GM06990 (cell line): ENCODE data around the gene HLTF.
A peak's percentile ranks its signal among the peaks of the same experiment; 100 is the strongest.
"Not testable (repeated sequence)": the region's sequence is repeated elsewhere in the genome, so short reads cannot be mapped to it uniquely, and the experiment has no call there.

ENCODE experiments used
- DNase-seq: peaks from one replicate; pipeline ENCODE4 v3.0.0-alpha.2; 2011; ENCODE audit not compliant: insufficient read length; ENCODE audit errors: extremely low read depth
- H3K27me3 ChIP-seq: replicated peaks from 2 replicates; pipeline ENCODE4 v1.6.0; 2011; ENCODE audit warnings: low read length; ENCODE audit not compliant: control insufficient read depth, insufficient read depth
- H3K36me3 ChIP-seq: 2 replicates; pipeline ENCODE4 v1.5.1; 2011; ENCODE audit warnings: low read length; ENCODE audit not compliant: control insufficient read depth, insufficient read depth
- H3K4me3 ChIP-seq: replicated peaks from 2 replicates; pipeline ENCODE4 v1.5.1; 2011; ENCODE audit warnings: low read depth, mild to moderate bottlenecking, control low read depth, low read length
- CTCF ChIP-seq: IDR thresholded peaks from 2 replicates; pipeline ENCODE4 v1.5.1; 2011; ENCODE audit warnings: low read length, control low read depth, mild to moderate bottlenecking, inconsistent platforms; ENCODE audit not compliant: insufficient read depth, poor library complexity, severe bottlenecking

Gene HLTF

DNA sequence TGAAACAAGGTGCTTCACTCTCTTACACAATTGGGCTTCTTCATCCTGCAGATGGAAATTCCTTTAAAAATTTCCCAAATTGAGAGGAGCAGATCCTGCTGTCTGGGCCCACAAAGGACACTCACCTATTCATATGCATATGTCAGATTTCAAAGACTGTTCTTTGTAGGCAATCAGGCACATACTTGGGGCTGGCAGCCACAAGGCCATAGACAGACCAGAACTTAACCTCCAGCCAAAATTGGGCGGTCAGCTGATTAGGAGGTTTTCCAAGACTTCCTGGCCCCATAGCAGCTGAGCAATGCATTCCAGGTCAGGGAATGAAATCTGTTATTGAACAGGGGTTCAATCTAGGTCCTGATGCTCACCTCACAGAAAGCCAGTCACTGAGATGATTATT, 28.1 kb upstream of the HLTF start:
- DNase-seq = no peak
- no peaks in the 10 kb centered on the region for H3K27me3 ChIP-seq
- no peaks in the 10 kb centered on the region for H3K36me3 ChIP-seq
- H3K4me3 ChIP-seq = no peak overlapping the region
- no peak for TF ChIP-seq CTCF

GRCh38 chr3:149104484-149104883, 18.2 kb upstream of the HLTF start:
- Histone ChIP-seq H3K4me3 (no peak overlapping the region), H3K27me3 (no peaks in the 10 kb centered on the region), H3K36me3 (no peaks in the 10 kb centered on the region)
- DNase-seq = no peak
- TF ChIP-seq CTCF = no peak

DNA sequence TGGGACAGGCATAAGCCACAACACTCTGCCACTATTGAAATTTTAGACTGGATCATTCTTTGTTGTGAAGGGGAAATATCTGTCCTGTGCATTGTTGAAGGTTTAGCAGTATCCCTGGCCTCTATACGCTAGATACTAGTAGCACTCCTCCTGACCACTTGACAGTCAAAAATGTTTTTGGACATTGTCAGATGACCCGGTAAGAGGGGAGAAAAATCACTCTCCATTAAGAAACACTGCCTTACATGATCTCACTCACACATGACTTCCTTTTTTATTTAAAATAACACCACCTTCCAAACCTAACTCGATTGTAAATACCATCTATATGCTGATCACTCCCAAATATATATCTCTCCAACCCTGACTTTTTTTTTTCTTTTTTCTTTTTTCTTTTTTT, 15.3 kb upstream of the HLTF start:
- DNase-seq = no peak
- Histone ChIP-seq H3K27me3 (no peaks in the 10 kb centered on the region), H3K36me3 (no peaks in the 10 kb centered on the region), H3K4me3 (no peak overlapping the region)
- no peak for TF ChIP-seq CTCF

DNA sequence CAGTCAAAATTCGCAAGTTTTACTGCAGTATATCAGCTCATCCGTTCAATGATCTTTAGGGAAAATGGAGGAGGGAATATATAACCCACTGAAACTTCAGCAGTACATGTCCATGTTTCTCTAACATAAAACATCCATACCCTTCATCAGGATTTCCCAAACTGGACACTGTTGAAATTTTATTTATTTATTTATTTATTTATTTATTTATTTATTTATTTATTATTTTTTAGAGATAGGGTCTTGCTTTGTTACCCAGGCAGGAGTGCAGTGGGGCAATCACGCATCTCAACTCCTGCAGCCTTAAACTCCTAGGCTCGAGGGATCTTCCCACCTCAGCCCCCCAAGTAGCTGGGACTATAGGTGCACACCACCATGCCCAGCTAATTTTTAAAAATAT, 14.8 kb upstream of the HLTF start:
- DNase-seq = no peak
- Histone ChIP-seq H3K36me3 (no peaks in the 10 kb centered on the region), H3K27me3 (no peaks in the 10 kb centered on the region), H3K4me3 (no peak overlapping the region)
- TF ChIP-seq CTCF = no peak

DNA sequence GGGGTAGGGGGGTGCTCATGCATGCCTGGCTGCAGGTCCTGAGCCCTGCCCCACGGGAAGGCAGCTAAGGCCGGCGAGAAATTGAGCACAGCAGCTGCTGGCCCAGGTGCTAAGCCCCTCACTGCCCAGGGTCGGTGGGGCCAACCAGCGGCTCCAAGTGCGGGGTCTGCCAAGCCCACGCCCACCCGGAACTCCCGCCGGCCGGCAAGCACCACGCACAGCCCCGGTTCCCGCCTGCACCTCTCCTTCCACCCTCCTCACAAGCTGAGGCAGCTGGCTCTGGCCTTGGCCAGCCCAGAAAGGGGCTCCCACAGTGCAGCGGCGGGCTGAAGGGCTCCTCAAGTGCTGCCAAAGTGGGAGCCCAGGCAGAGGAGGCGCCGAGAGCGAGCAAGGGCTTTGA, 11.7 kb upstream of the HLTF start:
- not testable (repeated sequence) for DNase-seq, H3K36me3 ChIP-seq, H3K27me3 ChIP-seq, H3K4me3 ChIP-seq

DNA sequence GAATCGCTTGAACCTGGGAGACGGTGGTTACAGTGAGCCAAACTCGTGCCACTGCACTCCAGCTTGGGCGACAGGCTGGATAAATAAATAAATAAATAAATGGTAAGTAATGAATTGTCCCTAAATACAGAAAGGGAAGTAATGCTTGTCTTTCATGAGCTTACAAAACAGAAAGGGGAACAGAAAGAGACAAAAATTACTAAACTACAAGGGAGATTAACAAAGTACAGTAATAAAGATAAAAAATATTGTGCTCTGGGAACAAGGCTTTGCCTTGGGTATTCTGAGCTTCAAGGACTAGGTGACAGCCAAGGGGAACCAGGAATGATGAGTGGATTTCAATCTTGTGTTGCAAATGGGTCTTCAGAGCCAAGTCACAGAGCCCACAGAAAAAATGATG, 9.2 kb upstream of the HLTF start:
- peak; percentile 54 for DNase-seq
- no peak overlapping the region for H3K4me3 ChIP-seq

More for the DNA sequence above, 9.2 kb upstream of the HLTF start:
- Histone ChIP-seq H3K36me3 (no peaks in the 10 kb centered on the region), H3K27me3 (no peaks in the 10 kb centered on the region)
- TF ChIP-seq CTCF = no peak
